HG03280 (cell line): ENCODE data around the gene FAAH.

ENCODE experiments used
- ATAC-seq: cut with Tn5 transposase; IDR thresholded peaks from one replicate; pipeline ENCODE4 v1.9.1; 2021; ENCODE audit warnings: mild to moderate bottlenecking, moderate library complexity; ENCODE audit not compliant: unreplicated experiment

The FAAH gene

DNA sequence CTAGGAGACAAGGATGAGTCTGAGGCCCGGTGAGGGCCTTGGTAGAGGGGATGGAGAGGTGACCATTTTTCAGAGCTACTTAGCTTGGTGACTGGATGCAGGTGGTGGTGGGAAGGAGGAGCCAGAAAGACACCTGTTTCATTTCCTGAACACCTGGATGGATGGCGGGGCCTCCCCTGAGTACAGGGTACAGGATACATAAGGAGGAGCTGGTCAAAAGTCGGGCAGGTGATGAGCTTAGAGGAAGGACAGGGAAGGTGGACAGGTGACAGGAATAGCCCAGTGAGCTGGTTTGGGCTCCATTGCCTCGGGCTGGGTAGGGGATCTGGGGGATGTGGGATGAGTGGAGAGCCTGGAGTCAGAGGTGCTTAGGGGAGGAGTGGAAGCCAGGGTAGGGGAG is 6.3 kb downstream of the FAAH start:
- no peak for ATAC-seq

DNA sequence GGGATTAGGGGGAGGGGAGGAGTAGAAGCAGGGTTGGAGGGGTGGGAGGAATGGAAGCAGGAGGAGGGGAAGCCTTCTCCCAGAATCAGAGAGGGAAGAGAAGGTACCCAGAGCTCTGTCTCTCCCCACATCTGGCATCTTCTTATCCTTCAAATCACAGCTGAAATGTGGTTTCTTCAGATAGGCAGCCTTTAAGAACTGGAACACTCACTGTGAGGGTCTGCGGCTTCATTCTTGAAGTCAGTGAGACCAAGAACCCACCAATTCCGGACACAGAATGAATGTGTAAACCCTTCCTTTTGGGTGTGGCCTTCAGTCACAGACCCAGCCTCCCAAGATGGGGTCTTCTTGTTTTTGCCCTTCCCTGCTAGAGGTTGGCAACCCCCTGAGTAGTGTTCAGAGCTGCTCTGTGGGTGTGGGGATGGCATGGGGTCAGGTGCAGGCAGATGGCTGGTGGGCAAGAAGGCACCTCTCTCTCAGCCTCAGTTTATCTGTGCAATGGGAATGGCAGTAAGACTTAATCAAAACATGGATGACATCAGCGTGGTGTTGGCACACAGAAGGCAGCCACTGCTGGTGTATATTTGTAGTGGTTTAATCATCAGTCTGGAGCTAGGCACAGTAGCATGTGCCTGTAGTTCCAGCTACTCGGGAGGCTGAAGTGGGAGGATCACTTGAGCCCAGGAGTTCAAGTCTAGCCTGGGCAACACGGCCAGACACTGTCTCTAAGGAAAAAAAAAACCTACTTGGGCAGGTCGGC is 7.2 kb downstream of the FAAH start:
- ATAC-seq: no peak

DNA sequence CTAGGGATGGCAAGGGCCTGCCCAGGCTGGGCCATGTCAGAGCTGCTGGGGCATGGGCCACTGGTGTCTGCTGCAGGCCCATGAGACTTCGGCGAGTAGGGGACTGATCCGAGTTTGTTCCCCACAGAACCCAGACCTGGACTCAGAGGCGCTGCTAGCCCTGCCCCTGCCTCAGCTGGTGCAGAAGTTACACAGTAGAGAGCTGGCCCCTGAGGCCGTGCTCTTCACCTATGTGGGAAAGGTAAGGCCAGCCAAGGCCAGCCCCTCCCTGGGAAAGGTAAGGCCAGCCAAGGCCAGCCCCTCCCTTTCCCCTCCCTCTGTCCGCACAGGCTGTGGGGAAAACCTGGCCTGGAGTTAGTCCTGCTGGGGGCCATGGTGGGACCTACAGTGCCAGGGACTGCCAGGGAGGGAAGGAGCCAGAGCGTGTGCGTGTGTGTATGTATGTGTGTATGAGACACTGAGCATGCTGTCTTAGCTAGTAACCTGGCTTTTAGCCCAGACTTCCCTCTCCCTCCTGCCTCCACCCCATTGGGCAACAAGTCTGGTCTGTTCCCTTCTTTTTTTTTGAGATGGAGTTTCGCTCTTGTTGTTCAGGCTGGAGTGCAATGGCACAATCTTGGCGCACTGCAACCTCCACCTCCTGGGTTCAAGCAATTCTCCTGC is 8.0 kb downstream of the FAAH start:
- ATAC-seq: no peak

DNA sequence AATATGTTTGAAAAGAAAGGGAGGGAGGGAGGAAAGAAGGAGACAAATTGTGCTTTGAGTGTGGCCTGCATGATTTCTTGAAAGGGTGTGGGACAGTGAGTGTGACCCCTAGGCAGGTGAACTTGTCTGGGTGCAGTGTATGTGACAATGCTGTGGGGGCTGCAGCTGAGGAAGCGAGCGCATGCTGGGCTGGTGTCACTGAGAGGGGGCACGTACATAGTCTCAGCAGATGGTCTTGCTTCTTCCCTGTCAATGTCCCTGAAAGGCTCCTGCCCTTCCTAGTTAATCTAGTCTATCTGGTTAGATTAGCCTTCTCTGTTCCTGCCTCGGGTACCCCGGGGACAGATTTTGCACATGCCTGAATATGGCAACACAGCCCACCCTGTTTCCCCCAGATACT is 9.8 kb downstream of the FAAH start:
- no peak for ATAC-seq

DNA sequence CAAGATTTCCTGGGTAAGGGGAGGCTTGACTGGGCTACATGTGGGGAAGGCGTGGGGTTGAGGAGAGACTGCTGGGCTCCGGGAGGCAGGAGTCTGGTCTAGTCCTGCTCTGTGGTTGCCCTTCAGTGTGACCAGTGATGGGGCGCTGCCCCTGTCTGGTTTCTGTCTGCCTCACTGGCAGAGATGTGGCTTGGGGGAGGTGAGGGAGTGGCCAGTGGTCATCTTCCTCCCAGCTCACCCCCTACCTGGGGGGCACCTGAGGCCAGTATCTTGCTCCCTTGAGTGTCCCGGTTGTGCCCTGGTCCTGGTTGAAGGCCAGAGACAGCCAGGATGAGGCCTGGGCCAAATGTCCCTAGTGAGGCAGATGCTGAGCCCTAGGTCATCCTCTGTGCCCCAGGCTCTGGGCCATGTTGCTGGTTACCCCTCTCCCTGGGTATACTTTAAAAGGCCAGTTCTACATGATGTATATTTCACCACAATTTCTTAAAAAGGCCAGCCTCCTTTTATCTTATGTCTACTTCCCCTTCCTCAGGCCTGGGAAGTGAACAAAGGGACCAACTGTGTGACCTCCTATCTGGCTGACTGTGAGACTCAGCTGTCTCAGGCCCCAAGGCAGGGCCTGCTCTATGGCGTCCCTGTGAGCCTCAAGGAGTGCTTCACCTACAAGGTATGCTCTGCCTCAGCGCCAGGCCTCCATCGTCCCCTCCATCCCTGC is 10.5 kb downstream of the FAAH start:
- no peak for ATAC-seq

DNA sequence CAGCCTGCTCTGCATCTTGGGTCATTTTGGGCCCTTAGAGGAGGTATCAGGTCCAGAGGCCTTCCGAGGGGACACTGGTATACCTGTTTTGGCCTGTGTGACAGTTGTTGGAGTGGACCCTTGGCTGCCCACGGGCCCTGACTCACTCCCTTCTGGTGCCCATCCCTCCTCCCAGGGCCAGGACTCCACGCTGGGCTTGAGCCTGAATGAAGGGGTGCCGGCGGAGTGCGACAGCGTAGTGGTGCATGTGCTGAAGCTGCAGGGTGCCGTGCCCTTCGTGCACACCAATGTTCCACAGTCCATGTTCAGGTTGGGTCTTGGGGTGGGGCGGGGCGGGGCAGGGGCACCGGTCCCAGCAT is 11.1 kb downstream of the FAAH start:
- no peak for ATAC-seq

DNA sequence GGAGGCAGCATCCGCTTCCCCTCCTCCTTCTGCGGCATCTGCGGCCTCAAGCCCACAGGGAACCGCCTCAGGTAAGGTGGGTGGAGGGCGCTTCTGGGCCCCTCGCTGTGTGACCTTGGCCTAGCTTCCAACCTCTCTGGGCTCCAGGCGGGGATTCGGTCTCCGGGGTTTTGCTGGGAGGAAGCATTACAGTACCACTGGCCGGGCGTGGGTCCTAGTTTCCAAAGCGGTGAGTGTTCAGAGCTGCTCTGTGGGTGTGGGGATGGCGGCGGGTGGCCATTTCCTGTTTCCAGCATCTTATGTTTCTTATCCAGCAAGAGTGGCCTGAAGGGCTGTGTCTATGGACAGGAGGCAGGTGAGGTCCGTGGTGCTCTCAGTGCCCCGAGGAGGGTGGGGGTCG is 11.6 kb downstream of the FAAH start:
- no peak for ATAC-seq

DNA sequence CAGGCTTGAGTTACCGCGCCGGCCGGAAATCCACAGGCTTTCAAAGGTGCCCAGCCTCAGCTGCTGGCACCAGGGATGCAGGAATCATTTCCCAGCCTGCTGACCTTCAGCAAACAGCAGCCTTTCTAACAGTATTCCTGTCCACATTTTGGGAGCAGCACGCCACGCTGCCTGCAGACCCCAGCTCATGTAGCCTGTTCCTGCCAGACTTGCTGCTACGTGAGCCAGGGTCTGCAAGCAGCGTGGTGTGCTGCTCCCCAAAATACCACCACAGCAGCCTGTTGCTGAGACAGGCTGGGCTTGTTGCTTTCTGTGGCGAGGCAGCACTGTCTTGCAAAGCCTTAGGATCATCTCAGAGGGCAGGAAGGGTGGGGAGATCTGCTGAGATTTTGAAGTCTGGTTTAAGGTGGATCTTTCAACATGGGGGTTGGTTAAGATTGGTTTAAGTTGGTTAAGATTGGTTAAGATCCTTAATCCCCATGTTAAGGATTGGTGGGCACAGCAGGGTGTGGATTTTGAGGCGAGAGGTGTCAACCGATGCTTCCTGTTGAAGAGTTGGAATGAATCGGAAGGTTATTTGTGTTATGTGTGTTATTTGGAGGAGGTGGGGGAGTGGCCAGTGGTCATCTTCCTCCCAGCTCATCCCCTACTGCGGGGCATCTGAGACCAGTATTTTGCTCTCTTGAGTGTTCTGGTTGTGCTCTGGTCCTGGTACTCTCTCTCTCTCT is 12.9 kb downstream of the FAAH start:
- ATAC-seq: no peak

DNA sequence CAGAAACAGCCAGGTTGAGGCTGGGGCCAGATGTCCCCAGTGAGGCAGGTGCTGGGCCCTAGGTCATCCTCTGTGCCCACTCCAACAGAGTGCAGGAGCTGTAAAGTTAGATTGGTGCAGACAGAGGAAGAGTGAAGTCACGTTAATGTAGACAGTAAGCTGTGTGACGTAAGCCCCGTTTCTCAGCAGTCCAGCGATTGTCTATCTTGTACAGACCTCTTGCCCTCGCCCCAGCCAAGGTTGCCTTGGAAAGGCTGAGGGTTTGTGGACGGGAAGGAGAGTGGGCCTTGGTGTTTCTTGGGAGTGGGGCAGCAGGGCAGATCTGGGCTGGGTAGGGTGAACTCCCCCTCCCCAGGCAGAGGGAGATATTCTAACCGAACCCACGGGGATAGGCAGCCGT is 13.5 kb downstream of the FAAH start:
- no peak for ATAC-seq

DNA sequence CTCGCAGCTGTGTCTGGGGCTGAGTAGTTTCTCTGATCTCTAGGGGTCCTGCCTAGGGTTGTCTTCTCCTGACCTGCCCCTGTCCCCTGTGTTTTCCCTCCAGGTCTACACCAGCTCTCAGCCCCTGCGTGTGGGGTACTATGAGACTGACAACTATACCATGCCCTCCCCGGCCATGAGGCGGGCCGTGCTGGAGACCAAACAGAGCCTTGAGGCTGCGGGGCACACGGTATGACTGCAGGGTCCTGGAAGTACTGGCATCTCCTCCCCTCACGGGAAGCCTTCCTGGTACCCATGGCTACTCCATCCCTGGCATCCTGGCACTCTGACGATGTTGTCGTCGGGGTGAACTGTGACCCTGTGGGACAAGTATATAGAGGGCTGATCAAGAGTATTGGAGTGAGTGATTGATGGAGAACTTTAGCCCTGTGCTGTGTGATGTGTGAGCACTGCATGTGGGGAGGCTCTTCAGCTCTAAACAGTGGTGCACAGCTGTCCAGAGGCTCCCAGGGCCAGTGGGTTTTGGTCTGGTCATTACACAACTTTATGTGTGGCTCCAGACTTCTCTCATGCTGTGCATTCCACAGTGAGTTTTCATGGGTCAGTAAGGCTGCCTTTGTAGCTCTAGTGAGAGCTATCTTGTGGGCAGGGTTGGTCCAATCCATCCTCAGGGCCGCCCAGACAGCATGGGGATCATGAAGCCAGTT is 14.4 kb downstream of the FAAH start:
- no peak for ATAC-seq

DNA sequence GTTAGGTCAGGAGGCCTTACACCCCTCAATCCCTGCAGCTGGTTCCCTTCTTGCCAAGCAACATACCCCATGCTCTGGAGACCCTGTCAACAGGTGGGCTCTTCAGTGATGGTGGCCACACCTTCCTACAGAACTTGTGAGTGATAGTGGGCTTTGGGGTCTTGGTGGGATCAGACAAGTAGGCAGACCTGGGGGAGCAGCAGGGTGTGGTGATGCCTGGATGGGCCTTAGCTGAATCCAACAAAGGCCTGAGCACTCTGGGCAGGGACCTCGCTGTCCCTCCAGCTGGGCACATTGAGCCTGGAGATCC is 14.9 kb downstream of the FAAH start:
- ATAC-seq: no peak

DNA sequence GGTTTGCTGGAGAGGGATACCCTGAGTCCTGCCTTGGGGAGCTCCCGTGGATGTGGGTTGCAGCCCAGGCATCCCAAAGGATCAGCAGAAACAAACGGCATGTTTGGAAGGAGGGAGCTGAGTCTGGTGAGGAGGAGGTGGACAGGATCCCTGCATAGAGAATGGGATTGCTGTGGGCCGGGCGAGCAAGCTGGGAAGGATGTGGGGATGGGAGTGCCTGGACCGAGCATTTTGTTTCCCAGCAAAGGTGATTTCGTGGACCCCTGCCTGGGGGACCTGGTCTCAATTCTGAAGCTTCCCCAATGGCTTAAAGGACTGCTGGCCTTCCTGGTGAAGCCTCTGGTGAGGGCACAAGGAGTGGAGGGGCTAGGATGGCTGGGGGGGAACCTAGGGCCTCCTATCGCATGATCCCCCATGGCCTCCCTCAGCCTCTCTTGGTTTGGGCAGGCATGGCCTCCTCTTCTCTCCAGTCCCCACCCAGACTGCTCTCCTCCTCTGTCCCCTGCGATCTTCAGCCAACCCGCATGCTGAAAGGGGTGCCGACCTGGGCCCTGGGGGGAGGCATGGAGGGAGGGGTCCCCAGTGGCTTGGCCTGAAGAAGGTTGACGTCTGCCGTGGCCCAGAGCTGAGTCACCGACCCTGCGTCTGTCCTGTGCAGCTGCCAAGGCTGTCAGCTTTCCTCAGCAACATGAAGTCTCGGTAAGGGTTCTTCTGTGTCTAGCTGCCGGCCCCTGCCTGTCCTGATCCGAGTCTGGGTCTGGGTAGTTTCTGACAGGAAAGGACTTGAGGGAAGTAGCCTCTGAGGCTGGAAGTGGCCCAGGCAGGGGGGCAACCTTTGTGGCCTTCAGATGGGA is 16.3 kb downstream of the FAAH start:
- no peak for ATAC-seq

DNA sequence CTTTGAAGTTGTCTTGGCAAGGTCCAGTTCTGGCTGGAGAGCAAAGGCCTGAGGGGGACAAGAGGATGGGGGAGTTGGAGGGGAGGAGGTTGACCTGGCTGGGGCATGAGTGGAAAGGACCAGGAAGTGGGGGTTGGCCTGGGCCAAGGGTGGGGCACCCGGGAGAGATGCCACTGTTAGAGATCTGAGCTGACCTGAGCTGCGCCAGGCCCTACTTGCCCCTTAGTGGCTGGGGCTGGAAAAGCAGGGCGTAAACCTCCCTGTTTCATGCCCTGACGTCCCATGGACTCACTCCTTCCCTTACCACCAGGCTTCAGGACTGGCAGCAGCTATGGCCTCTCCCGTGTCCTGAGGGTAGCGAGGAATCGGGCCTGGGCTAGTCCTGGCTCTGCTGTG is 16.9 kb downstream of the FAAH start:
- no peak for ATAC-seq

DNA sequence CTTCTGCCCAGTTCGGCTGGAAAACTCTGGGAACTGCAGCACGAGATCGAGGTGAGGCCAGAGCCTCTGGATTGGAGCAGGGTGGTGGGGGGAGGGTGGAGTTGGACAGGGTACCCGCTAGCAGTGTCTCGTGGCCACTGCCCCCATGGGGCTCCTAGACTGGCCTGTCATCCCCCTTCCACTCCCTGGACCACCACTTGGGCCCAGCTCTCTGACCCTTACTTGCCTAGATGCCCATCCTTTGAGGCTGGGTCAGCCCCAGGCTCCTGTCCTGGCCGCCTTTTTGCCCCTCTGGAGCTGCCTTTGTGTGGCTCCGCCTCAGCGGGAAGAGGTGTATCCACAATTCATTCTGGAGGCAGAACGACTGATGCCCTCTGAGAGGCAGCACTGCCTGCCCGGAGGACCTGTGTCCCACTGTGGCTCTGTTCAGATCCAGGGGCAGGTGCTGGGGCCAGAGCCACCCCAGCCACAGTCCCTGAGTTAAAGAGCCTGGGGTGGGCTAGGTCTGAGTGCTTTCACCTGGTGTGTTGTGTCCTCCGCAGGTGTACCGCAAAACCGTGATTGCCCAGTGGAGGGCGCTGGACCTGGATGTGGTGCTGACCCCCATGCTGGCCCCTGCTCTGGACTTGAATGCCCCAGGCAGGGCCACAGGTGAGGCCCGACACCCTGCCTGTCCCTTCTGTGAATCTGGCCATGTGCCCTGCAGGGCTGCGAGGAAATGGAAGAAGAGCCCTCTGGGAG is 17.7 kb downstream of the FAAH start:
- no peak for ATAC-seq

DNA sequence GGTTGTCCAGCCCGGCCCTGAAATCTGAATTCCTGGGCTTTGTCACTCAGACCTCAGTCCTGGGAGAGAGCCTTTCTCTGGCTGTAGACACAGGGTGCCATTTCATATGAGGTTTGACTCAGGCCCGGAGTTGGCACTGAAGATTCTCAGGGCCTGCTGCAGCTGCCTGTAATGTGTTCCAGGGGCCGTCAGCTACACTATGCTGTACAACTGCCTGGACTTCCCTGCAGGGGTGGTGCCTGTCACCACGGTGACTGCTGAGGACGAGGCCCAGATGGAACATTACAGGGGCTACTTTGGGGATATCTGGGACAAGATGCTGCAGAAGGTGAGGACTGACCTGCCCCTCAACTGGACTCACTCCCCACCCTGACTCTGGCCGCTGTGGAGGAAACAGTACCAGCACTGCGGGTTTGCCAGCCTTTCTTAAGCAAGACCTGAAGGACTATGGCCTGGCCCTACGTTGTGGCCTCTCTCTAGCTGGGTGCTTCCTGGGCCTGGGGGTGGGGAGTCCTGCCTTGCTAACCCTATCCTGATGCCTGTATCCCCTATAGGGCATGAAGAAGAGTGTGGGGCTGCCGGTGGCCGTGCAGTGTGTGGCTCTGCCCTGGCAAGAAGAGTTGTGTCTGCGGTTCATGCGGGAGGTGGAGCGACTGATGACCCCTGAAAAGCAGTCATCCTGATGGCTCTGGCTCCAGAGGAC is 18.9 kb downstream of the FAAH start:
- ATAC-seq: no peak

DNA sequence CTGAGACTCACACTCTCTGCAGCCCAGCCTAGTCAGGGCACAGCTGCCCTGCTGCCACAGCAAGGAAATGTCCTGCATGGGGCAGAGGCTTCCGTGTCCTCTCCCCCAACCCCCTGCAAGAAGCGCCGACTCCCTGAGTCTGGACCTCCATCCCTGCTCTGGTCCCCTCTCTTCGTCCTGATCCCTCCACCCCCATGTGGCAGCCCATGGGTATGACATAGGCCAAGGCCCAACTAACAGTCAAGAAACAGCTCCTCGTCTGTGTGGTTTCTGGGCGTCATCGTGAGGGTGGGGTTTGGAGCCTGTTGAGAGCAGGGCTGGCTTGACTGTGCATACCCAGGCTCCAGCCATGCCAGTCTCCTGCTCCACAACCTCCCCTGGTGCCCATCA is 19.5 kb downstream of the FAAH start:
- peak; percentile 67 for ATAC-seq

DNA sequence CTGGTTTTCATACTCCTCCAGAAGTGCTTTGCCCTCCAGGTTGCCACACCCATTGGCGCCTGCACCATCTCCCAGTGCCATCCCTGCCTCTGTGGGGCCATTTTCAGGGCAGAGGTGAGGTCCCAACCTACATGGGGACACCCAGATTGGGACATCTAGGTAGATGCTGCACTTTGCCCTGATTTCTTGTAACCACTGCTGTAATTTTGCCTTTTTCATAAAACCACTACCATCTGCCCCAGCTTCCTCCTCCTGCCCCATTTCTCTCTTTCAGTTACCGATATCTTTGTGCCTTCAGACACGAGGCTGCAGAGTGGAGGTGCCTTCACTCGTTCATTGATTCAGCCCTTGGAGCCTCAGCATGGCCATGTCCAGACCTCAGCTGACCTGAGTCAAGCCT is 21.4 kb downstream of the FAAH start:
- ATAC-seq: no peak

DNA sequence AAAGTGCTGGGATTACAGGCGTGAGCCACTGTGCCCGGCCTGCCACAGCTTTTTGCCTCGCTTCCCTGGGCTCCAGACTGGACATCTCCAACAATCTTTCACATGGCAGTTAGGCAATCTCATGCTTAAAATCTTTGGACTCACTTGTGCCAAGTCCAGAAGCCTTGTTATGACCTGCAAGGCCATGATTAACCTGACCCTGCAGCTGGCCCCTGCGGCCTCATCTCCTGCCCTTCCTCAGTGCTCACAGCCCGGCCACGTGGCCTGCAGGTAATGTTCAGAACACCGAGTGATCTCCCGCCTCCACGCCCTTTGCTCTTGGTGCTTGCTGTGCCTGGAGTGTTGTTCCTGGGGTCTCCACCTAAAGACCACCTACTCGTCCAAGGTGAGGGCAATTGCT is 24.9 kb downstream of the FAAH start:
- ATAC-seq: no peak

DNA sequence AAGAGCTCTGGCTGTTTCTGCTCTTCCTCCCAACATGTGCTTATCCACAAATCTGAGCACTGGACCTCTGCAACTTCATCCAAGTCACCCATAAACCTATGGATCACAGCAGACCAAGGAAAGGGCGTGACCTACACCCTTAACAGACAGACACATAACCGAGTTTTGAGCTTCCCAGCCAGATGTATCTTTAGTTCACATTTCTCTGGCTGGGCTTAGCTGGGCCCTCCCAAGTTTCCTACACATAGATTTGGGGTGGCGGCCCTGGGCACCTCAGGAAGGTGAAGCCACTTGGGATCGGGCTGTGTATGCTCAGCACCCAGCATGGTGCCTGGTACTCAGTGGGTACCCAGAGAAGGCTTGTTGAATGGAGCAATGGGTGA is 26.4 kb downstream of the FAAH start:
- no peak for ATAC-seq
